Measurements from ENCODE around the gene UBE2V1. TPM values are rescaled to one million over a fixed set of nuclear protein-coding genes. Genes with fewer than 3 reads are reported as not detected.

Gene UBE2V1
- total and polyA plus RNA-seq, 2 donors (not counting 1 experiment from before 2014, with no cell fraction given) = 69.2 to 158 TPM

DNA sequence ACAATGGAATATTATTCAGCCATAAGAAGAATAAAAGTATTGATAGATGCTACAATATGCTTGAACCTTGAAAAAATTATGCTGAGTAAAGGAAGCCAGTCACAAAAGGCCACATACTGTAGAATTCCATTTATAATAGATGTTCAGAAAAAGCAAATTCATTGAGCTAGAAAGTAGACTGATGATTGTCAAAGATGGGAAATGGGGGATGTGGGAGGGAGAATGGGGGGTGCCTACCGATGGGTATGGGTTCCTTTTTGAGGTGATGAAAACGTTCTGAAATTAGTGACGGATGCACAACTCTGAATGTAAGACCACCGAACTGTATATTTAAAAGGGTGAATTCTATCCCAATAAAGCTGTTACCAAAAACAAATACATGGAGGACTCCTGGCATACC lies 18.4 kb downstream of the UBE2V1 start:
- peaks cover 77% of the 10 kb centered on the region for H3K79me2 ChIP-seq (ENCODE audit: control insufficient read depth, insufficient read depth, low read length)
- intact Hi-C loops (cut with micrococcal nuclease) = no loop called here
- POLR2A ChIA-PET = no interaction called here
- H3K9ac ChIP-seq (ENCODE audit: low read length) = no peak overlapping the region
- no peak overlapping the region for H3K27ac ChIP-seq (ENCODE audit: low read length in 2 of 2)
- Mint-ChIP-seq H3K27ac (no peak overlapping the region), H3K4me3 (no peak overlapping the region), H3K27me3 (no peaks in the 10 kb centered on the region), H3K4me1 (peaks cover 13% of the 10 kb centered on the region), H3K9me3 (ENCODE audit: insufficient read depth) (no peaks in the 10 kb centered on the region)
- peaks cover 14 to 59% of the 10 kb centered on the region in 2 experiments for H3K36me3 ChIP-seq (replicated peaks in 1 of 2; ENCODE audit: control extremely low read depth in 1 of 2, control insufficient read depth in 1 of 2, extremely low read depth in 1 of 2, insufficient read depth in 2 of 2, low read length in 1 of 2)
- DNase-seq = no peak
- 86% methylated on average over 1 of the region's 4 CpGs for WGBS (ENCODE audit: insufficient coverage)
- H3K4me3 ChIP-seq (ENCODE audit: control extremely low read depth in 1 of 5, extremely low read depth in 1 of 5, insufficient read depth in 1 of 5, low read depth in 2 of 5, low read length in 4 of 5) = no peak overlapping the region
- H3K4me2 ChIP-seq (replicated peaks; ENCODE audit: low read depth, low read length, poor library complexity, severe bottlenecking) = no peak overlapping the region
- no peaks in the 10 kb centered on the region for H3K9me3 ChIP-seq (ENCODE audit: control extremely low read depth in 1 of 3, control insufficient read depth in 2 of 3, insufficient read depth in 1 of 3, low read length in 2 of 3)
- peaks cover 72% of the 10 kb centered on the region for H4K20me1 ChIP-seq (ENCODE audit: control insufficient read depth, insufficient read depth, low read length, poor library complexity, severe bottlenecking)
- no peak for ATAC-seq (ENCODE audit: low read depth)
- H2AFZ ChIP-seq (ENCODE audit: insufficient read depth, low read depth, low read length, poor library complexity, severe bottlenecking) = no peak overlapping the region
- H3K4me1 ChIP-seq (ENCODE audit: control insufficient read depth in 2 of 2, insufficient read depth in 2 of 2, low read length in 2 of 2) = no peaks in the 10 kb centered on the region
- CTCF ChIA-PET = interaction anchor here (0.8 to 1.3 kb wide), 3 partner anchors 9 to 116 kb away, joined by 3 to 5 read pairs (median 5); no protein-coding TSS in a partner anchor
- TF ChIP-seq CTCF (IDR thresholded peaks at IDR 0.05) = no peak
- no peak for TF ChIP-seq EZH2 (IDR thresholded peaks at IDR 0.05; ENCODE audit: borderline replicate concordance, insufficient read depth, low read depth, low read length, poor library complexity, severe bottlenecking)
- no peaks in the 10 kb centered on the region for H3K27me3 ChIP-seq (replicated peaks in 1 of 4; ENCODE audit: control extremely low read depth in 1 of 4, control insufficient read depth in 3 of 4, insufficient read depth in 4 of 4, low read length in 3 of 4)

DNA sequence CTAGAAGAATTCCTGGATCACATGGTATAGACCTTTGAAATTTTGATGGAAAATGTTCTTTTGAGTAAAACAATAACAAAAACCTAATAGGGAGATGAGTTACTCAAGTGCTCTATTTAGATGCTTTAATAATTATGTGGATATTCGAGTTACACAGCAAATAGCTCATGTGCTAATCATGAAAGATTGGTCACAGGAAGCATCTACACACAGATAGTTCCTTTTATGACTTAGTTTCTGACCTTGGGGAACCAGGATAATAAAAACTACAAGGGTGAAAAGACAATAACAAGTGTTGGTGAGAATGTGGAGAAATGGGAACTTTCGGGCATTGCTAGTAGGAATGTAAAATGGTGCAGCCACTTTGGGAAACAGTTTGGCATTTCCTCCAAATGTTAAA lies 19.7 kb downstream of the UBE2V1 start:
- peaks cover 14 to 58% of the 10 kb centered on the region in 2 experiments for H3K36me3 ChIP-seq (replicated peaks in 1 of 2; ENCODE audit: control extremely low read depth in 1 of 2, control insufficient read depth in 1 of 2, extremely low read depth in 1 of 2, insufficient read depth in 2 of 2, low read length in 1 of 2)
- H3K27ac Mint-ChIP-seq = no peak overlapping the region

More for the DNA sequence above, 19.7 kb downstream of the UBE2V1 start:
- Histone ChIP-seq H3K4me3 (ENCODE audit: control extremely low read depth in 1 of 5, extremely low read depth in 1 of 5, insufficient read depth in 1 of 5, low read depth in 2 of 5, low read length in 4 of 5) (no peak overlapping the region), H3K4me1 (ENCODE audit: control insufficient read depth in 2 of 2, insufficient read depth in 2 of 2, low read length in 2 of 2) (no peaks in the 10 kb centered on the region), H2AFZ (ENCODE audit: insufficient read depth, low read depth, low read length, poor library complexity, severe bottlenecking) (no peak overlapping the region), H3K4me2 (replicated peaks; ENCODE audit: low read depth, low read length, poor library complexity, severe bottlenecking) (no peak overlapping the region), H3K79me2 (ENCODE audit: control insufficient read depth, insufficient read depth, low read length) (peaks cover 64% of the 10 kb centered on the region), H3K9ac (ENCODE audit: low read length) (no peak overlapping the region), H3K27ac (ENCODE audit: low read length in 2 of 2) (no peak overlapping the region), H3K9me3 (ENCODE audit: control extremely low read depth in 1 of 3, control insufficient read depth in 2 of 3, insufficient read depth in 1 of 3, low read length in 2 of 3) (no peaks in the 10 kb centered on the region), H3K27me3 (replicated peaks in 1 of 4; ENCODE audit: control extremely low read depth in 1 of 4, control insufficient read depth in 3 of 4, insufficient read depth in 4 of 4, low read length in 3 of 4) (no peaks in the 10 kb centered on the region), H4K20me1 (ENCODE audit: control insufficient read depth, insufficient read depth, low read length, poor library complexity, severe bottlenecking) (peaks cover 65% of the 10 kb centered on the region)
- ChIA-PET POLR2A (no interaction called here), CTCF (interaction anchor here (1.2 to 1.8 kb wide), 4 partner anchors 9 to 115 kb away, joined by 4 to 6 read pairs (median 5); no protein-coding TSS in a partner anchor)
- peaks cover 6% of the 10 kb centered on the region for H3K4me1 Mint-ChIP-seq
- no peaks in the 10 kb centered on the region for H3K9me3 Mint-ChIP-seq (ENCODE audit: insufficient read depth)
- DNase-seq (no peak), ATAC-seq (ENCODE audit: low read depth) (no peak)
- intact Hi-C loops (cut with micrococcal nuclease) = no loop called here
- WGBS (ENCODE audit: insufficient coverage) = no CpG with 5 or more reads among the region's 2 CpGs
- no peaks in the 10 kb centered on the region for H3K27me3 Mint-ChIP-seq
- H3K4me3 Mint-ChIP-seq = no peak overlapping the region
- TF ChIP-seq EZH2 (IDR thresholded peaks at IDR 0.05; ENCODE audit: borderline replicate concordance, insufficient read depth, low read depth, low read length, poor library complexity, severe bottlenecking) = no peak
